Endothelial cell of hepatic sinusoid (primary cell): ENCODE data around the gene PSMC5.
"Not testable (repeated sequence)": the region's sequence is repeated elsewhere in the genome, so short reads cannot be mapped to it uniquely, and the experiment has no call there.

Experiments used
- in situ Hi-C: cut with HindIII; loops from 2 replicates; pipeline ENCODE4 v1.10.0; 2017; ENCODE audit warnings: low sequenced_read_pairs

PSMC5 gene

DNA sequence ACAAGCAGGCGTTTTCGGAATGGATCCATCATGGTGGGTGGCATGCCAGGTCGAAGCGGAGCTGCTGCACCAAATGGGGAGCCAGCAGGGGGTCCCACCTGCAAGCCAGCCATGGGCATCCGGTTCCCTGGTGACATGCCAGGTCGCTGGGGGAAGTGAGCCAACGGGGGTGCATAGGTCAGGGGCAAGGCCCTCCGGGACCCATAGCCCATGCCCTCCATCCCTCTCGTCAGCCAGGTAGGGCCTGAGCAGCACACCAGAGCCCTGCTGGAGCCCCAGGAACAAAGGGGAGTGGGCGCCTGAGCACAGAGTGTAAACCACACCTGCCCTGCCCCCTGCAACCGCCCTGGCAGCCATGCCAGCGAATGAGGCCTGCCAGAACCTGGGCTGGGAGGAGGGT lies 10.2 kb downstream of the PSMC5 start:
- in situ Hi-C loops: no loop called here

DNA sequence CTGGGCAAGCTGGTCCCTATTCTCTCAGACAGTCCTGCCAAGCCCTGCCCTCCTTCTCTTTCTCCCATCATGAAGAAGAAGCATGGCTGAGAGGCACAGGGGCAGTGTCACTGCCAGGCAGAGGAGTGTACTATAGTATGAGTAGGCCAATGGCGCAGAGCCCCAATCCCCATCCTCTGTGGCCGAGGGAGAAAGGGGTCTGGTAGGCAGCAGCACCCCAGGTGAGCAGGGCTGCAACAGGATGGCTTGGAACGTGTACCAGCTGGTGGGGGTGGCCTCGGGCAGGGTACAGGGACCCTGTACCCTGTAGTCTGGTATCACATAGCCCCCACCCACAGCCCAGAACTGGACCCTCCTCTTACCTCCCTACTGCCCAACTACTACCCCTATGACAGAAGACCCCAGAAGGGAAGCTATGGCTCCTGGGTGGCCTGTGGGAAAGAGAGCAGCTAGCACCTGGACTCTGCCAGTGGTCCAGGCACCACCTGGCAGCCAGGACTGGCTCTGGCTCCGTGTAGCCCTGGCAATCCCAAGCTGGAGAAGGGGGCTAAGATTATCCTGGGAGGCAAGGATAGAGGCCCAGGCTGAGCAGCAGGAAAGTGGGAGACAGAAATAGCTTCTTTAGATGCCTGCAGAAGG lies 10.8 kb downstream of the PSMC5 start:
- in situ Hi-C loops: no loop called here

DNA sequence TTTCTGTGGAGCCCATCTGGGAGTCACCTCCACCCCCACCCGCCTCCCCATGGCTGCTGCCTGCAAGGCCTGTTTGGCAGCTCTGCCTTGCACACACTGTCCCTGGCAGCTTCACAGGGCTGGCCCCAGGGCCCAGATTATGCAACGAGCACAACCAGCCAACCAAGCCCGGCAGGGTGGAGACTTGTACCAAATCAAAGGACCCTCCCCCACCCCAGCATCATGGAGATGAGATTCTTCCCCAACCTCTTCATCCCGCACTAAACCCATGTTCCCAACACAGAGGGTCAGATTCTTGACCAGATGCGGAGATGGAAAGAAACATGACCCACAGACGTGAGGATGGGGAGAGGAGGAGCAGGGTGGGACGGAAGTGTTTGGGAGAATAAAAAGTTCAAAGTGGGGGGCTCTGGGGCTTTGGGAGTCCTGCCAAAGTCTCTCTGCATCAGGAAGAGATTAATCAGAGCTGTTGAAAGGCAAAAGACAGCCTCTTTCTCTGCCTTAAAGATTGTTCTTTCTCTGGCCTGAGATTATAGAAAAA lies 11.5 kb downstream of the PSMC5 start:
- in situ Hi-C loops: no loop called here

DNA sequence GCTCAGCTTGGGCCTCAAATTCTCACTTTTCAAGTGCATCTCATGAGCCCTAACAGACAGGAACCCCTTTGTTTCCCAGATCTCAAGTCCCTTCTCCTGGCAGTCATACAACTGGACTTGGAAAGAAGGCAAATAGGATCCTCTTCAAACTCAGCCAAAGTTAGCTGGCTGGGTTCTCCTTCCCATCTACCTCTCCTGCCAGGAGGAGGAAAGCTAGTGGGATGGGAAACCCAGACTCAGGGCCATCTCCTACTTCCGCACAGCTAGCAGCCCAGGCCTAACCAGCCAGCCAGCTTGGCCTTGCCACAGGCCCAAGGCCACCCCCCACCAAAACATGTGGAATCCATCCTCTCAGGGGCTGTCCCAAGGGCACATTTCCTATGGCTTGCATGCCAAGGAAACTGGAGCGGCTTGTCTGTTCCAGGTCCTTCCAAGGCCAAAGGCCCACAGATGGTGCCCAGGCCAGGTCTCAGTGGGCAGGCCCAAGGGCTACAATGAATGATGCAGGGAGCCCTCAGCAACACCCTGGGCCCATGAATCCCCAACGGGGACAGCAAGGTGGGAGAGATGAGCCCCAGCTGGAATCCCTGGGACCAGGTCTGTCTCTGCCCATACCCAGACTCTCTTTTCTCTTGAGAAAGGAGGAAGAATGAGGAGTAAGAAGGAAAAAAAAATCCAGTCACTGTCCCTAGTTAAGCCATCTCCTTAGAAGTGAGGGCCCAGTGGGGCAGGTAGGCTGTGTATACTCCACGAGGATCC lies 13.5 kb downstream of the PSMC5 start:
- in situ Hi-C loops: no loop called here

GRCh38 chr17:63841350-63842172 lies 14.3 kb downstream of the PSMC5 start:
- in situ Hi-C loops: no loop called here

- in situ Hi-C loops: no loop called here
Measured at GRCh38 chr17:63842173-63842539, 14.9 kb downstream of the PSMC5 start.

- in situ Hi-C loops: no loop called here
Measured at GRCh38 chr17:63842540-63843386, 15.5 kb downstream of the PSMC5 start, which contains the start of gene SMARCD2. SMARCD2 (minus strand) TSS chr17:63842685; CDS start chr17:63842674, 11 bp downstream.

- in situ Hi-C loops: not testable (repeated sequence)
Measured at GRCh38 chr17:63843387-63843888, 16.2 kb downstream of the PSMC5 start.

DNA sequence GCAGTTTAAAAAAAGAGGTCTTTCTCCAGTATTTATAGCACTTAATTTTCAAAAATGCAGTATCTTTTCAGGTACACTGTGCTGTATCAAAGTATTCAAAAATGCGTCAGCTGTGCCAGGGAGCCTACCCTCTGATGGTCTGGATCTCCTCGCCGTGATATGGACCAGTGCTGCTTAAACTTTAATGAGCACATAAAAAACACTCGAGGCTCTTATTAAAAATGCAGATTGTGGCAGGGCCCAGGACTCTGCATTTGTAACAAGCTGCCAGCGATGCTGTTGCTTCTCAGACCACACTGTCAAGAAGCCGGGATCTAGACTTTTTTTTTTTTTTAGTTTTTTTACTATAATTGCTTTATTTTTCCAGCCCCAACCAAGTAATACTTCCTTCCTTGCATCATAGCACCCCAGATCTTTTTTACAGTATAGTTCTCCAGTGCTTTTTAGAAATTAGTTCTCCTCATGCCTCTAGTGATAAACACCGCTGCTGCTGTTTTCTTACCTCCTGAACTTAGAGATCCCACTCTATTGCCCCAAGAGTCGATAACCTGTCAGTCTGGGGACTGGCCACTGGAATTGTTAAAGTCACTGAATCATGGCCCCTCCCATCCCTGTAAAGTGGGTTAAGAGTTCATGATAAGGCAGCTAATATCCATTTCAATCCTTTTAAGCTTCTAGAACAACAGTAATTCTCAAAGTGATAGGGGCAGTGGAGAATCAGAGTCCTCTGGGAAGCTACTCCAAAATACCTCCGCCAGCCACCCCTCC lies 16.9 kb downstream of the PSMC5 start:
- in situ Hi-C loops: no loop called here

DNA sequence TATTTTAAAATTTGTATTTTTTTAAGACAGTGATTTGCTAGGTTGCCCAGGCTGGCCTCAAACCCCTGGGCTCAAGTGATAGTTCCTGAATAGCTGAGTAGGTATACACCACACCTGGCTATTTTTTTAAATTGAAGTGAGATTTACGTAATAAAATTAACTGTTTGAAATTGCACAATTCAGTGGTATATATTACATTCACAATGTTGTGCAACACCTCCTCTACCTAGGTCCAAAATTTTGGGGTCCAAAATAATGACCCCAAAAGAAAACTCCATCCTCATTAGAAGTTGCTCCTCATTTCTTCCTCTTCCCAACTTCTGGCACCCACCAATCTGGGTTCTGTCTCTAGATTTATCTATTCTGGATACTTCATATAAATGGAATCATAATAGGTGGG lies 18.3 kb downstream of the PSMC5 start:
- in situ Hi-C loops: no loop called here

DNA sequence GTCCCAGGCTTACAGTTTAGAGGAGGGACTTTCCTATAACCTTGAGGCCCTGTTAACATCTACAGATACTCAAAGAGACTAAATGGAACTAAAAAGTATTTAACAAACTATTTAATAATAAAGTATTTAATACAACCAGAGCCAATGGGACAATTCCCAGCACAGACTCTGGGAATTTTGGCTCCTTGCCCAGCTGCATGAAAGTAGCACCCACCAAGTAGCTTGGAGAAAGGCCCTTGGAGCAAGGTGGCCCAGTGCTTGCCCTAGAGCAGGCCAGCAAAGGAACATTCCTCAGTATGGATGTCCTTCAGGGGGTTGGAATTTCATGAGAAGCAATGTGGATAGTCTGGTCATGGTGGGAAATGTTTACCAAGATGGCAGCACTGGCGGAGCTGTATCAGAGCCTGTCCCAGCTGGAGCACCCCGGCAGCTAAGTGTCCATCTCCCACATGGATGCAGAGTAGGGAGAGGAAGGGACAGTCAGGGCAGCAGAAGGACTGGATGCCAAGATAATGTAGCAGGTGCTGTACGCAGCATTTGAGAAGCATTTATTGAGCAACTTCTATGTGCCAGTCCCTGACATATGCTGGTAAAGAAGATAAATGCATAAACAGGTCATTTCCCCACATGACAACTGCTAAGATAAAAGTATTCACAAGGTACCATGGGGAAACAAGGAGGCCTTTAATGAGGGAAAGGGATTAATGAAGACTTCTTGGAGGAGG lies 20.5 kb downstream of the PSMC5 start:
- in situ Hi-C loops: no loop called here

- in situ Hi-C loops: no loop called here
Measured at GRCh38 chr17:63848834-63849689, 21.8 kb downstream of the PSMC5 start.

DNA sequence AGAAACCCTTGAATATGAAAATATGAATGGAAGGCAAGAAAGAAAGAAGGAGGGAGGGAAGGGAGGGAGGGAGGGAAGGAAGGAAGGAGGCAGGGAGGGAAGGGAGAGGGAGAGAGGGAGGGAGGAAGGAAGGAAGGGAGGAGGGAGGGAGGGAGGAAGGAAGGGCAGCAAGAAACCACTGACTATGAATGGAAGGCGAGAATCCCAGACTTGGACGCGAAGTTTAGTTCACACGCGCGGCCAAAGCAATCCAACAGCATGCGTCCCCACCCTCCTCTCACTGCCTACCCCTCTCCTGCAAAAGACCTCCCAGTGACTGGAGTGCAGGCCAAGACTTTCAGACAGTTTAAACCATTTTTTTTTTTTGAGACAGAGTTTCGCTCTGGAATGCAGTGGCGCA lies 23.2 kb downstream of the PSMC5 start:
- in situ Hi-C loops: no loop called here

DNA sequence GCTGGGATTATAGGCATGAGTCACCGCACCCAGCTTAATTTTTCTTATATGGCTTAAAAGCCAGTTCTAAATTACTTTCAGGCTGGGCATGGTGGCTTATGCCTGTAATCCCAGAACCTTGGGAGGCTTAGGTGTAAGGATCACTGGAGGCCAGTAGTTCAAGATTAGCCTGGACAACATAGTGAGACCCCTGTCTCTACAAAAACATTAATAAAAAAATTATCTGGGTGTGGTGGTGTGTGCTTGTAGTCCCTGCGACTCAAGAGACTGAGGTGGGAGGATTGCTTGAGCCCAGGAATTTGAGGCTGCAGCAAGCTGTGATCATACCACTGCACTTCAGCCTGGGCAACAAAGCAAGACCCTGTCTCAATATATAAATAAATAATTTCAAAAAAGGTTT lies 26.0 kb downstream of the PSMC5 start:
- in situ Hi-C loops: no loop called here

- in situ Hi-C loops: no loop called here
Measured at GRCh38 chr17:63854709-63855108, 27.5 kb downstream of the PSMC5 start.

DNA sequence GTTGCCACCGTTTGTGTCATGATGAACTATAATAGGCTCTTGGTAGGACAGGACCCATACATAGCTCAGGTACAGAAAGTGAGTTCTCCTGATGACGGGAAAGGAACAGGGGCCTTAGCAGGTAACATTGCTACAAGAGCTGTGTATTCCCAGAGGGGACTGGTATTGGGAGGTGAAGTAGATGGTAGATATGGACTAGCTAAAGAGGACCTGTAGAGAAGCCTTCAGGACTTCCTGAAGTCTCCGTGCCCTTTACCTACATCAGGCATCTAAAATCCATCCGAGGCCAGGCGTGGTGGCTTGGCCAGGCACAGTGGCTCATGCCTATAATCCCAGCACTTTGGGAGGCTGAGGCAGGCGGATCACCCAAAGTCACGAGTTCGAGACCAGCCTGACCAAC lies 28.0 kb downstream of the PSMC5 start:
- in situ Hi-C loops: no loop called here

- in situ Hi-C loops: not testable (repeated sequence)
Measured at GRCh38 chr17:63856425-63856824, 29.2 kb downstream of the PSMC5 start.

- in situ Hi-C loops: no loop called here
Measured at GRCh38 chr17:63859257-63859656, 32.0 kb downstream of the PSMC5 start.
